HG03457 (cell line): ENCODE results near the gene ARHGEF38.
"Not testable (repeated sequence)": the region's sequence is repeated elsewhere in the genome, so short reads cannot be mapped to it uniquely, and the experiment has no call there.

Source experiments
- ATAC-seq: cut with Tn5 transposase; IDR thresholded peaks from one replicate; pipeline ENCODE4 v1.9.1; 2021; ENCODE audit warnings: moderate number of reproducible peaks; ENCODE audit not compliant: unreplicated experiment

The ARHGEF38 gene

GRCh38 chr4:105709081-105709450 is 156.6 kb downstream of the ARHGEF38 start:
- ATAC-seq = peak; percentile 23

GRCh38 chr4:105710012-105710600 is 157.7 kb downstream of the ARHGEF38 start:
- no peak for ATAC-seq

- no peak for ATAC-seq
Measured at GRCh38 chr4:105710678-105711077, 158.3 kb downstream of the ARHGEF38 start.

- no peak for ATAC-seq
Measured at GRCh38 chr4:105712766-105713165, 160.3 kb downstream of the ARHGEF38 start.

- ATAC-seq = no peak
Measured at GRCh38 chr4:105714071-105714521, 161.7 kb downstream of the ARHGEF38 start.

- ATAC-seq = no peak
Measured at GRCh38 chr4:105714932-105715331, 162.5 kb downstream of the ARHGEF38 start.

GRCh38 chr4:105715692-105716278 is 163.4 kb downstream of the ARHGEF38 start:
- ATAC-seq = no peak

GRCh38 chr4:105719204-105719603 is 166.8 kb downstream of the ARHGEF38 start:
- ATAC-seq = no peak

- no peak for ATAC-seq
Measured at GRCh38 chr4:105725623-105726022, 173.2 kb downstream of the ARHGEF38 start.

- not testable (repeated sequence) for ATAC-seq
Measured at GRCh38 chr4:105729895-105730294, 177.5 kb downstream of the ARHGEF38 start.
